ENCODE data around the gene KPTN. TPM values are rescaled to one million over a fixed set of nuclear protein-coding genes. Genes with fewer than 3 reads are reported as not detected.

KPTN gene
- total and polyA plus RNA-seq, 2 donors (not counting 1 experiment from before 2014, with no cell fraction given) = 8.1 to 11.4 TPM

- no peaks in the 10 kb centered on the region for H3K9me3 ChIP-seq (ENCODE audit: control extremely low read depth in 1 of 3, control insufficient read depth in 2 of 3, insufficient read depth in 1 of 3, low read length in 2 of 3)
- H2AFZ ChIP-seq (ENCODE audit: insufficient read depth, low read depth, low read length, poor library complexity, severe bottlenecking) = no peak overlapping the region
- no peak for ATAC-seq (ENCODE audit: low read depth)
- peaks cover 3% of the 10 kb centered on the region for H3K79me2 ChIP-seq (ENCODE audit: control insufficient read depth, insufficient read depth, low read length)
- CTCF ChIA-PET = no interaction called here
- H3K9ac ChIP-seq (ENCODE audit: low read length) = no peak overlapping the region
- peaks cover 14% of the 10 kb centered on the region for H4K20me1 ChIP-seq (ENCODE audit: control insufficient read depth, insufficient read depth, low read length, poor library complexity, severe bottlenecking)
- peaks cover 0 to 31% of the 10 kb centered on the region in 2 experiments for H3K36me3 ChIP-seq (replicated peaks in 1 of 2; ENCODE audit: control extremely low read depth in 1 of 2, control insufficient read depth in 1 of 2, extremely low read depth in 1 of 2, insufficient read depth in 2 of 2, low read length in 1 of 2)
- WGBS (ENCODE audit: insufficient coverage) = 64% methylated on average over 11 of the region's 23 CpGs
- H3K4me3 Mint-ChIP-seq = no peak overlapping the region
- intact Hi-C loops (cut with micrococcal nuclease) = no loop called here
- H3K9me3 Mint-ChIP-seq (ENCODE audit: insufficient read depth) = no peaks in the 10 kb centered on the region
- no peak overlapping the region for H3K4me2 ChIP-seq (replicated peaks; ENCODE audit: low read depth, low read length, poor library complexity, severe bottlenecking)
- H3K4me3 ChIP-seq (ENCODE audit: control extremely low read depth in 1 of 5, extremely low read depth in 1 of 5, insufficient read depth in 1 of 5, low read depth in 2 of 5, low read length in 4 of 5) = no peak overlapping the region
- H3K4me1 ChIP-seq (ENCODE audit: control insufficient read depth in 2 of 2, insufficient read depth in 2 of 2, low read length in 2 of 2) = peaks cover 0 to 1% of the 10 kb centered on the region in 2 donors
- H3K4me1 Mint-ChIP-seq = peaks cover under 1% of the 10 kb centered on the region
- no peak for DNase-seq
- no peaks in the 10 kb centered on the region for H3K27me3 ChIP-seq (replicated peaks in 1 of 4; ENCODE audit: control extremely low read depth in 1 of 4, control insufficient read depth in 3 of 4, insufficient read depth in 4 of 4, low read length in 3 of 4)
- H3K27ac Mint-ChIP-seq = no peak overlapping the region
- POLR2A ChIA-PET = no interaction called here
- TF ChIP-seq CTCF (IDR thresholded peaks at IDR 0.05) = no peak
- no peak for TF ChIP-seq EZH2 (IDR thresholded peaks at IDR 0.05; ENCODE audit: borderline replicate concordance, insufficient read depth, low read depth, low read length, poor library complexity, severe bottlenecking)
- H3K27me3 Mint-ChIP-seq = no peaks in the 10 kb centered on the region
- H3K27ac ChIP-seq (ENCODE audit: low read length in 2 of 2) = no peak overlapping the region
Observed at GRCh38 chr19:47492571-47493377, 8.8 kb upstream of the KPTN start.

- WGBS (ENCODE audit: insufficient coverage) = 96% methylated on average over 9 of the region's 14 CpGs
- POLR2A ChIA-PET = no interaction called here
- peaks cover 7% of the 10 kb centered on the region for H3K4me1 Mint-ChIP-seq
- Histone ChIP-seq H4K20me1 (ENCODE audit: control insufficient read depth, insufficient read depth, low read length, poor library complexity, severe bottlenecking) (peaks cover 7% of the 10 kb centered on the region), H3K27me3 (replicated peaks in 1 of 4; ENCODE audit: control extremely low read depth in 1 of 4, control insufficient read depth in 3 of 4, insufficient read depth in 4 of 4, low read length in 3 of 4) (no peaks in the 10 kb centered on the region), H3K4me3 (ENCODE audit: control extremely low read depth in 1 of 5, extremely low read depth in 1 of 5, insufficient read depth in 1 of 5, low read depth in 2 of 5, low read length in 4 of 5) (no peak overlapping the region), H3K27ac (ENCODE audit: low read length in 2 of 2) (no peak overlapping the region), H3K36me3 (replicated peaks in 1 of 2; ENCODE audit: control extremely low read depth in 1 of 2, control insufficient read depth in 1 of 2, extremely low read depth in 1 of 2, insufficient read depth in 2 of 2, low read length in 1 of 2) (peaks cover 0 to 26% of the 10 kb centered on the region in 2 experiments), H3K4me2 (replicated peaks; ENCODE audit: low read depth, low read length, poor library complexity, severe bottlenecking) (no peak overlapping the region), H2AFZ (ENCODE audit: insufficient read depth, low read depth, low read length, poor library complexity, severe bottlenecking) (no peak overlapping the region), H3K79me2 (ENCODE audit: control insufficient read depth, insufficient read depth, low read length) (peaks cover 3% of the 10 kb centered on the region), H3K9ac (ENCODE audit: low read length) (no peak overlapping the region), H3K9me3 (ENCODE audit: control extremely low read depth in 1 of 3, control insufficient read depth in 2 of 3, insufficient read depth in 1 of 3, low read length in 2 of 3) (no peaks in the 10 kb centered on the region), H3K4me1 (ENCODE audit: control insufficient read depth in 2 of 2, insufficient read depth in 2 of 2, low read length in 2 of 2) (peaks cover 4 to 8% of the 10 kb centered on the region in 2 donors)
- no peaks in the 10 kb centered on the region for H3K9me3 Mint-ChIP-seq (ENCODE audit: insufficient read depth)
- no peak overlapping the region for H3K4me3 Mint-ChIP-seq
- no peak overlapping the region for H3K27ac Mint-ChIP-seq
- H3K27me3 Mint-ChIP-seq = no peaks in the 10 kb centered on the region
- DNase-seq = no peak
- no peak for ATAC-seq (ENCODE audit: low read depth)
- CTCF ChIA-PET = no interaction called here
- TF ChIP-seq EZH2 (IDR thresholded peaks at IDR 0.05; ENCODE audit: borderline replicate concordance, insufficient read depth, low read depth, low read length, poor library complexity, severe bottlenecking) (no peak), CTCF (IDR thresholded peaks at IDR 0.05) (no peak)
- intact Hi-C loops (cut with micrococcal nuclease) = no loop called here
Observed at GRCh38 chr19:47492137-47492533, 8.1 kb upstream of the KPTN start.
